Inflammatory macrophage treated with lipopolysaccharide for 1 hour (primary cell): ENCODE measurements around the gene TECPR1.

ENCODE experiments used
- DNase-seq, 2 donors: peaks; one replicate each; pipeline ENCODE4 v3.0.0-alpha.2; 2020 to 2022

Gene TECPR1

GRCh38 chr7:98251601-98252424, at the start of gene TECPR1:
TECPR1 (minus strand) TSS chr7:98252232; CDS start chr7:98246146, 6,086 bp downstream.
- peak; percentile 90 to 91 for DNase-seq

- DNase-seq = no peak
These were observed 48.8 kb upstream of the TECPR1 start for GRCh38 chr7:98300595-98301372.

GRCh38 chr7:98297626-98298286, 45.7 kb upstream of the TECPR1 start:
- no peak for DNase-seq

- no peak for DNase-seq
These were observed 44.8 kb upstream of the TECPR1 start for GRCh38 chr7:98296833-98297232.

- DNase-seq = no peak
These were observed 43.6 kb upstream of the TECPR1 start for GRCh38 chr7:98295467-98296192.

GRCh38 chr7:98294798-98295382, 42.9 kb upstream of the TECPR1 start:
- DNase-seq = no peak

GRCh38 chr7:98294326-98294725, 42.3 kb upstream of the TECPR1 start:
- no peak for DNase-seq

GRCh38 chr7:98293746-98294145, 41.7 kb upstream of the TECPR1 start:
- DNase-seq = no peak

- DNase-seq = no peak
These were observed 41.2 kb upstream of the TECPR1 start for GRCh38 chr7:98293265-98293664.

- no peak for DNase-seq
These were observed 39.7 kb upstream of the TECPR1 start for GRCh38 chr7:98291717-98292116.

GRCh38 chr7:98289333-98289875, 37.4 kb upstream of the TECPR1 start:
- DNase-seq = no peak

GRCh38 chr7:98288064-98288823, 36.2 kb upstream of the TECPR1 start:
- no peak for DNase-seq

GRCh38 chr7:98287486-98287959, 35.5 kb upstream of the TECPR1 start:
- DNase-seq = no peak

GRCh38 chr7:98286701-98287485, 34.9 kb upstream of the TECPR1 start:
- no peak for DNase-seq

GRCh38 chr7:98286093-98286539, 34.1 kb upstream of the TECPR1 start:
- DNase-seq = peak; percentile 85 to 92

- peak in 1 of 2 donors; percentile 33 for DNase-seq
These were observed 33.4 kb upstream of the TECPR1 start for GRCh38 chr7:98285157-98286092.

GRCh38 chr7:98284335-98285036, 32.5 kb upstream of the TECPR1 start:
- DNase-seq = peak; percentile 66 to 81

- no peak for DNase-seq
These were observed 31.8 kb upstream of the TECPR1 start for GRCh38 chr7:98283887-98284222.
